Liver (tissue), 9 donors: ENCODE measurements around the gene TAP1. TPM values are rescaled to one million over a fixed set of nuclear protein-coding genes. Genes with fewer than 3 reads are reported as not detected.

ENCODE experiments used
- DNase-seq: peaks from one replicate; pipeline ENCODE4 v3.0.0-alpha.2; 2017; ENCODE audit warnings: low spot score
- H3K27ac ChIP-seq, 2 donors: one replicate each; pipeline ENCODE4 v1.7.0; 2013; ENCODE audit warnings: inconsistent platforms in 2 of 2, low read length in 2 of 2, control low read depth in 1 of 2, low read depth in 1 of 2, mild to moderate bottlenecking in 1 of 2
- H3K27me3 ChIP-seq, 4 donors: one replicate each; pipeline versions ENCODE4 v1.6.1 to v1.7.0; 2013; ENCODE audit warnings: low read length in 3 of 4, inconsistent platforms in 1 of 4, mild to moderate bottlenecking in 1 of 4, moderate library complexity in 1 of 4; ENCODE audit not compliant: control insufficient read depth in 4 of 4, insufficient read depth in 4 of 4
- H3K36me3 ChIP-seq, 4 donors: one replicate each; pipeline versions ENCODE4 v1.6.1 to v1.7.0; 2013; ENCODE audit warnings: low read length in 3 of 4, mild to moderate bottlenecking in 3 of 4, low read depth in 1 of 4, moderate library complexity in 1 of 4; ENCODE audit not compliant: control insufficient read depth in 4 of 4, insufficient read depth in 3 of 4
- H3K4me1 ChIP-seq, 4 donors: one replicate each; pipeline versions ENCODE4 v1.6.1 to v1.7.0; 2013; ENCODE audit warnings: low read length in 3 of 4, mild to moderate bottlenecking in 3 of 4, moderate library complexity in 1 of 4; ENCODE audit not compliant: control insufficient read depth in 4 of 4, insufficient read depth in 4 of 4
- H3K4me3 ChIP-seq, 3 donors: one replicate each; pipeline versions ENCODE4 v1.6.1 to v1.7.0; 2013; ENCODE audit warnings: low read length in 3 of 3, control low read depth in 1 of 3, low read depth in 1 of 3, mild to moderate bottlenecking in 1 of 3
- H3K9ac ChIP-seq, 2 donors: one replicate each; pipeline ENCODE4 v1.7.0; 2013; ENCODE audit warnings: low read length in 2 of 2, mild to moderate bottlenecking in 2 of 2, moderate library complexity in 2 of 2, control low read depth in 1 of 2, low read depth in 1 of 2
- H3K9me3 ChIP-seq, 4 donors: one replicate each; pipeline versions ENCODE4 v1.6.1 to v1.7.0; 2013; ENCODE audit warnings: low read length in 3 of 4; ENCODE audit not compliant: control insufficient read depth in 4 of 4
- EGR1 ChIP-seq, 2 donors: IDR thresholded peaks; 2 replicates each; pipeline ENCODE4 v1.6.1; 2016 to 2018; ENCODE audit warnings: antibody characterized with exemption in 2 of 2, low read depth in 2 of 2
- FOXA1 ChIP-seq: IDR thresholded peaks from 2 replicates; pipeline ENCODE4 v1.6.1; 2016; ENCODE audit warnings: antibody characterized with exemption
- FOXA2 ChIP-seq: IDR thresholded peaks from 2 replicates; pipeline ENCODE4 v1.6.1; 2016; ENCODE audit warnings: antibody characterized with exemption
- GABPA ChIP-seq, 2 donors: IDR thresholded peaks in 1 of 2; conservative IDR thresholded peaks in 1 of 2; 2 replicates each; pipeline ENCODE4 v1.6.1; 2016; ENCODE audit warnings: antibody characterized with exemption in 2 of 2, mild to moderate bottlenecking in 1 of 2, moderate library complexity in 1 of 2
- HNF4A ChIP-seq, 2 donors: conservative IDR thresholded peaks; 2 replicates each; pipeline ENCODE4 v1.6.1; 2016; ENCODE audit warnings: antibody characterized with exemption in 2 of 2, mild to moderate bottlenecking in 2 of 2
- HNF4G ChIP-seq: IDR thresholded peaks from 2 replicates; pipeline ENCODE4 v1.6.1; 2016; ENCODE audit warnings: antibody characterized with exemption
- JUND ChIP-seq, 2 donors: IDR thresholded peaks; 2 replicates each; pipeline ENCODE4 v1.6.1; 2016; ENCODE audit warnings: antibody characterized with exemption in 2 of 2
- NR2F2 ChIP-seq: IDR thresholded peaks from 2 replicates; pipeline ENCODE4 v1.6.1; 2016; ENCODE audit warnings: antibody characterized with exemption
- RAD21 ChIP-seq, 2 donors: IDR thresholded peaks; 2 replicates each; pipeline ENCODE4 v1.6.1; 2016; ENCODE audit warnings: antibody characterized with exemption in 2 of 2, mild to moderate bottlenecking in 2 of 2
- RXRA ChIP-seq, 2 donors: IDR thresholded peaks; 2 replicates each; pipeline ENCODE4 v1.6.1; 2017 to 2018; ENCODE audit warnings: antibody characterized with exemption in 2 of 2, mild to moderate bottlenecking in 1 of 2
- SP1 ChIP-seq: IDR thresholded peaks from 2 replicates; pipeline ENCODE4 v1.6.1; 2018; ENCODE audit warnings: antibody characterized with exemption, mild to moderate bottlenecking
- TAF1 ChIP-seq: conservative IDR thresholded peaks from 2 replicates; pipeline ENCODE4 v1.6.1; 2016; ENCODE audit warnings: antibody characterized with exemption, mild to moderate bottlenecking
- YY1 ChIP-seq: IDR thresholded peaks from 2 replicates; pipeline ENCODE4 v1.6.1; 2016; ENCODE audit warnings: antibody characterized with exemption, mild to moderate bottlenecking
- WGBS: extraction: QIAGEN DNeasy Blood & Tissue Kit; methylation state at CpG from one replicate; pipeline ENCODE4 v1.1.7; 2013; 5-methylcytosine and 5-hydroxymethylcytosine counted together
- polyA plus RNA-seq, 2 donors: library from polyadenylated mRNA; stranded (reverse) in 1 of 2; unstranded in 1 of 2; fragments of 200-250 nt in 1 of 2; fragments of >200 nt in 1 of 2; fragmentation: Nextera tagmentation in 1 of 2; extraction: Ambion mirVana in 1 of 2; gene quantifications; one replicate each; pipeline versions ENCODE4 v1.2.1 to v1.2.3, GENCODE V29; 2013 to 2015
- total RNA-seq, 2 donors: library from RNA; depleted of rRNA; stranded (reverse); fragments of >200 nt; gene quantifications; one replicate each; pipeline ENCODE4 v1.2.3, GENCODE V29; 2014
- TF ChIP-seq, protein P1 (sequence below): IDR thresholded peaks from 2 replicates; pipeline ENCODE4 v1.6.1; 2016; ENCODE audit warnings: antibody characterized with exemption
- TF ChIP-seq, protein P2 (sequence below): IDR thresholded peaks from 2 replicates; pipeline ENCODE4 v1.6.1; 2016; ENCODE audit warnings: antibody characterized with exemption, mild to moderate bottlenecking
- TF ChIP-seq, protein P3 (sequence below): IDR thresholded peaks from 2 replicates; pipeline ENCODE4 v1.6.1; 2016; ENCODE audit warnings: antibody characterized with exemption
- TF ChIP-seq, protein P4 (sequence below): fragments of 150-350 bp; IDR thresholded peaks from 2 replicates; pipeline ENCODE4 v1.5.1; 2017; ENCODE audit warnings: improper control_type of control experiment, low read depth, low read length; ENCODE audit not compliant: missing input control
- TF ChIP-seq, protein P5 (sequence below): IDR thresholded peaks from 2 replicates; pipeline ENCODE4 v1.6.1; 2016; ENCODE audit warnings: antibody characterized with exemption
- donor health status: healthy.
- donor health status: healthy.
- donor health status: healthy.
- donor health status: healthy.
- donor health status: healthy.

TAP1 gene
- total and polyA plus RNA-seq, 4 donors, result 9.8 to 18.2 (median 12.3) TPM

DNA sequence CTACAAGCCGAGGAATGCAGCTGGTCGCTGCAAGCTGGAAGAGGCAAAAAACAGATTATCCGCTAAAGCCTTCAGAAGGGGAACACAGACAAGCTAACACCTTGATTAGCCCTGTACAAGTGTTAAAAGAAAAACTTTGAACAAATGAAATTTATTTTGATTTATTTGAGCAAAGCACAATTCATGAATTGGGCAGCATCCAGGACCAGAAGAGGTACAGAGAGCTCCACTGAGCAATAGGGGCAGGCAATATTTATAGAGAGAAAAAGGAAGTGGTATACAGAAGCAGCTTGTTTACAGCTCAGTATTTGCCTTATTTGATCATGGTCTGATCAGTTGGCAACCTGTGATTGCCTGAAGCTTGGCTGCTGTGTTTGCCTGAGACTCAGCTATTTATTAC, 54.3 kb downstream of the TAP1 start:
- H3K9ac ChIP-seq, result no peak overlapping the region
- TF ChIP-seq YY1 (no peak), FOXA1 (no peak), NR2F2 (no peak), HNF4G (no peak), RAD21 (IDR thresholded peaks at IDR 0.05) (no peak), GABPA (IDR thresholded peaks at IDR 0.05 in 1 of 2, conservative IDR thresholded peaks at IDR 0.05 in 1 of 2) (no peak), FOXA2 (no peak), JUND (IDR thresholded peaks at IDR 0.05) (no peak), HNF4A (conservative IDR thresholded peaks at IDR 0.05) (no peak), EGR1 (IDR thresholded peaks at IDR 0.05; ENCODE audit: low read depth in 2 of 2) (no peak), TAF1 (no peak), SP1 (no peak), RXRA (IDR thresholded peaks at IDR 0.05) (no peak)
- TF ChIP-seq, protein P1, sequence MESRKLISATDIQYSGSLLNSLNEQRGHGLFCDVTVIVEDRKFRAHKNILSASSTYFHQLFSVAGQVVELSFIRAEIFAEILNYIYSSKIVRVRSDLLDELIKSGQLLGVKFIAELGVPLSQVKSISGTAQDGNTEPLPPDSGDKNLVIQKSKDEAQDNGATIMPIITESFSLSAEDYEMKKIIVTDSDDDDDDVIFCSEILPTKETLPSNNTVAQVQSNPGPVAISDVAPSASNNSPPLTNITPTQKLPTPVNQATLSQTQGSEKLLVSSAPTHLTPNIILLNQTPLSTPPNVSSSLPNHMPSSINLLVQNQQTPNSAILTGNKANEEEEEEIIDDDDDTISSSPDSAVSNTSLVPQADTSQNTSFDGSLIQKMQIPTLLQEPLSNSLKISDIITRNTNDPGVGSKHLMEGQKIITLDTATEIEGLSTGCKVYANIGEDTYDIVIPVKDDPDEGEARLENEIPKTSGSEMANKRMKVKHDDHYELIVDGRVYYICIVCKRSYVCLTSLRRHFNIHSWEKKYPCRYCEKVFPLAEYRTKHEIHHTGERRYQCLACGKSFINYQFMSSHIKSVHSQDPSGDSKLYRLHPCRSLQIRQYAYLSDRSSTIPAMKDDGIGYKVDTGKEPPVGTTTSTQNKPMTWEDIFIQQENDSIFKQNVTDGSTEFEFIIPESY, result no peak
- TF ChIP-seq, protein P2, sequence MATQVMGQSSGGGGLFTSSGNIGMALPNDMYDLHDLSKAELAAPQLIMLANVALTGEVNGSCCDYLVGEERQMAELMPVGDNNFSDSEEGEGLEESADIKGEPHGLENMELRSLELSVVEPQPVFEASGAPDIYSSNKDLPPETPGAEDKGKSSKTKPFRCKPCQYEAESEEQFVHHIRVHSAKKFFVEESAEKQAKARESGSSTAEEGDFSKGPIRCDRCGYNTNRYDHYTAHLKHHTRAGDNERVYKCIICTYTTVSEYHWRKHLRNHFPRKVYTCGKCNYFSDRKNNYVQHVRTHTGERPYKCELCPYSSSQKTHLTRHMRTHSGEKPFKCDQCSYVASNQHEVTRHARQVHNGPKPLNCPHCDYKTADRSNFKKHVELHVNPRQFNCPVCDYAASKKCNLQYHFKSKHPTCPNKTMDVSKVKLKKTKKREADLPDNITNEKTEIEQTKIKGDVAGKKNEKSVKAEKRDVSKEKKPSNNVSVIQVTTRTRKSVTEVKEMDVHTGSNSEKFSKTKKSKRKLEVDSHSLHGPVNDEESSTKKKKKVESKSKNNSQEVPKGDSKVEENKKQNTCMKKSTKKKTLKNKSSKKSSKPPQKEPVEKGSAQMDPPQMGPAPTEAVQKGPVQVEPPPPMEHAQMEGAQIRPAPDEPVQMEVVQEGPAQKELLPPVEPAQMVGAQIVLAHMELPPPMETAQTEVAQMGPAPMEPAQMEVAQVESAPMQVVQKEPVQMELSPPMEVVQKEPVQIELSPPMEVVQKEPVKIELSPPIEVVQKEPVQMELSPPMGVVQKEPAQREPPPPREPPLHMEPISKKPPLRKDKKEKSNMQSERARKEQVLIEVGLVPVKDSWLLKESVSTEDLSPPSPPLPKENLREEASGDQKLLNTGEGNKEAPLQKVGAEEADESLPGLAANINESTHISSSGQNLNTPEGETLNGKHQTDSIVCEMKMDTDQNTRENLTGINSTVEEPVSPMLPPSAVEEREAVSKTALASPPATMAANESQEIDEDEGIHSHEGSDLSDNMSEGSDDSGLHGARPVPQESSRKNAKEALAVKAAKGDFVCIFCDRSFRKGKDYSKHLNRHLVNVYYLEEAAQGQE, result no peak
- TF ChIP-seq, protein P3, sequence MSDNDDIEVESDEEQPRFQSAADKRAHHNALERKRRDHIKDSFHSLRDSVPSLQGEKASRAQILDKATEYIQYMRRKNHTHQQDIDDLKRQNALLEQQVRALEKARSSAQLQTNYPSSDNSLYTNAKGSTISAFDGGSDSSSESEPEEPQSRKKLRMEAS, result no peak
- TF ChIP-seq, protein P4, sequence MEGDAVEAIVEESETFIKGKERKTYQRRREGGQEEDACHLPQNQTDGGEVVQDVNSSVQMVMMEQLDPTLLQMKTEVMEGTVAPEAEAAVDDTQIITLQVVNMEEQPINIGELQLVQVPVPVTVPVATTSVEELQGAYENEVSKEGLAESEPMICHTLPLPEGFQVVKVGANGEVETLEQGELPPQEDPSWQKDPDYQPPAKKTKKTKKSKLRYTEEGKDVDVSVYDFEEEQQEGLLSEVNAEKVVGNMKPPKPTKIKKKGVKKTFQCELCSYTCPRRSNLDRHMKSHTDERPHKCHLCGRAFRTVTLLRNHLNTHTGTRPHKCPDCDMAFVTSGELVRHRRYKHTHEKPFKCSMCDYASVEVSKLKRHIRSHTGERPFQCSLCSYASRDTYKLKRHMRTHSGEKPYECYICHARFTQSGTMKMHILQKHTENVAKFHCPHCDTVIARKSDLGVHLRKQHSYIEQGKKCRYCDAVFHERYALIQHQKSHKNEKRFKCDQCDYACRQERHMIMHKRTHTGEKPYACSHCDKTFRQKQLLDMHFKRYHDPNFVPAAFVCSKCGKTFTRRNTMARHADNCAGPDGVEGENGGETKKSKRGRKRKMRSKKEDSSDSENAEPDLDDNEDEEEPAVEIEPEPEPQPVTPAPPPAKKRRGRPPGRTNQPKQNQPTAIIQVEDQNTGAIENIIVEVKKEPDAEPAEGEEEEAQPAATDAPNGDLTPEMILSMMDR, result no peak
- TF ChIP-seq, protein P5, sequence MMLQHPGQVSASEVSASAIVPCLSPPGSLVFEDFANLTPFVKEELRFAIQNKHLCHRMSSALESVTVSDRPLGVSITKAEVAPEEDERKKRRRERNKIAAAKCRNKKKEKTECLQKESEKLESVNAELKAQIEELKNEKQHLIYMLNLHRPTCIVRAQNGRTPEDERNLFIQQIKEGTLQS, result no peak
- DNase-seq, result no peak
- no peak overlapping the region for H3K27ac ChIP-seq
- no peaks in the 10 kb centered on the region for H3K36me3 ChIP-seq
- peaks cover 0 to 9% (median 7%) of the 10 kb centered on the region in 4 donors for H3K4me1 ChIP-seq
- WGBS, result 92% methylated on average over 3 of the region's 3 CpGs
- H3K4me3 ChIP-seq, result no peak overlapping the region
- peaks cover 0 to 7% (median 0%) of the 10 kb centered on the region in 4 donors for H3K27me3 ChIP-seq
- H3K9me3 ChIP-seq, result no peaks in the 10 kb centered on the region
